Keratinocyte (primary cell): ENCODE results near the gene TDRD9.

Source experiments
- EZH2 ChIP-seq: IDR thresholded peaks from one replicate; pipeline ENCODE4 v1.6.1; 2012; ENCODE audit warnings: inconsistent platforms, mild to moderate bottlenecking, low read length, moderate library complexity
- TF ChIP-seq, protein P1 (sequence below), 3 experiments: IDR thresholded peaks in 1 of 3; conservative IDR thresholded peaks in 1 of 3; optimal IDR thresholded peaks in 1 of 3; 2 replicates in 2 of 3; 3 replicates in 1 of 3; pipeline versions ENCODE3 to v1.5.1; 2011; ENCODE audit warnings: low read length in 3 of 3, mild to moderate bottlenecking in 3 of 3, moderate library complexity in 2 of 3, control low read depth in 1 of 3, inconsistent platforms in 1 of 3; ENCODE audit not compliant: insufficient read depth in 2 of 3; ENCODE audit errors: extremely low read depth in 1 of 3

DNA sequence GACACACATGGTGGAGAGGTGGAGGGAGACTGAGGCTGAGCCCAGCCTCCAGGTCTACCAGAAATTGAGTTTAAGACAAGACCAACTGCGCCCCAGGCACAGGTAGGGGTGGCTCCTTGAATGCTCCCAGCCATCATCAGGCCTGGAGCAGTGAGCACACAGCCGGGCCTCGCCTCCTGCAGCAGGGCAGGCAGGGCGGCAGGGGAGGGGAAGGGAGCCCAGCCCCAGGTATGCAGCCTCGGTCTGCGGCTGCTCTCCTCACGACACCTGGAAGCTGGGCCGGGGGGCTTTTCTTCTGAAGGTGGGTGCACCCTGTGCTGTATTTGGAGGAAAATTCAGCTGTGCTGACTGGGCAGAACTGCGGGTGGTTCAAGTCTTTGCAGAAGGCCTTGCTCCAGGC is 29.5 kb upstream of the TDRD9 start:
- TF ChIP-seq, protein P1, sequence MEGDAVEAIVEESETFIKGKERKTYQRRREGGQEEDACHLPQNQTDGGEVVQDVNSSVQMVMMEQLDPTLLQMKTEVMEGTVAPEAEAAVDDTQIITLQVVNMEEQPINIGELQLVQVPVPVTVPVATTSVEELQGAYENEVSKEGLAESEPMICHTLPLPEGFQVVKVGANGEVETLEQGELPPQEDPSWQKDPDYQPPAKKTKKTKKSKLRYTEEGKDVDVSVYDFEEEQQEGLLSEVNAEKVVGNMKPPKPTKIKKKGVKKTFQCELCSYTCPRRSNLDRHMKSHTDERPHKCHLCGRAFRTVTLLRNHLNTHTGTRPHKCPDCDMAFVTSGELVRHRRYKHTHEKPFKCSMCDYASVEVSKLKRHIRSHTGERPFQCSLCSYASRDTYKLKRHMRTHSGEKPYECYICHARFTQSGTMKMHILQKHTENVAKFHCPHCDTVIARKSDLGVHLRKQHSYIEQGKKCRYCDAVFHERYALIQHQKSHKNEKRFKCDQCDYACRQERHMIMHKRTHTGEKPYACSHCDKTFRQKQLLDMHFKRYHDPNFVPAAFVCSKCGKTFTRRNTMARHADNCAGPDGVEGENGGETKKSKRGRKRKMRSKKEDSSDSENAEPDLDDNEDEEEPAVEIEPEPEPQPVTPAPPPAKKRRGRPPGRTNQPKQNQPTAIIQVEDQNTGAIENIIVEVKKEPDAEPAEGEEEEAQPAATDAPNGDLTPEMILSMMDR (optimal IDR thresholded peaks at IDR 0.05 in 1 of 3, IDR thresholded peaks at IDR 0.05 in 1 of 3, conservative IDR thresholded peaks at IDR 0.05 in 1 of 3; ENCODE audit: extremely low read depth in 1 of 3, insufficient read depth in 2 of 3, low read length in 3 of 3): no peak
- TF ChIP-seq EZH2: no peak
